Measurements from ENCODE around the gene KIF16B. TPM values are rescaled to one million over a fixed set of nuclear protein-coding genes. Genes with fewer than 3 reads are reported as not detected.
"Not testable (repeated sequence)": the region's sequence is repeated elsewhere in the genome, so short reads cannot be mapped to it uniquely, and the experiment has no call there.

KIF16B gene
- total RNA-seq, 1 donor from 2014 or later, result 19.0 TPM

DNA sequence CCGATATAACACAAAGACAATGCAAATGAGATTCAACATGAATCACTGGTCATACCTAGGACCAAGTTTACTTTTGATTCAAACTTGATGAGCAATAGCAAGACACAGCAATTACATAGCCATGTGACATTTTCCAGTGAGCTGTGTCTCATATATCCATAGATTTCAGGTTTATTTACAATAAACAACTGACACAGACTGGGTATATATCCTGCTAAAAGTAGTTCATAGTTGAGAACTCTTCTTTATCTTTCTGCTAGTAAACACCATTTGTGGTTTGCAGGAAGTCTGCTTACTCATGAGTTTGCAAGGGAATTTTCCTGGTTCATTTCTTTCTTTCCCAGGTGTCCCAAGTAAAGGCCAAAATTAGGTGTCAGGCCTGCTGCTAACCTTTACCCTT, 343.4 kb downstream of the KIF16B start:
- TF ChIP-seq, protein P1, sequence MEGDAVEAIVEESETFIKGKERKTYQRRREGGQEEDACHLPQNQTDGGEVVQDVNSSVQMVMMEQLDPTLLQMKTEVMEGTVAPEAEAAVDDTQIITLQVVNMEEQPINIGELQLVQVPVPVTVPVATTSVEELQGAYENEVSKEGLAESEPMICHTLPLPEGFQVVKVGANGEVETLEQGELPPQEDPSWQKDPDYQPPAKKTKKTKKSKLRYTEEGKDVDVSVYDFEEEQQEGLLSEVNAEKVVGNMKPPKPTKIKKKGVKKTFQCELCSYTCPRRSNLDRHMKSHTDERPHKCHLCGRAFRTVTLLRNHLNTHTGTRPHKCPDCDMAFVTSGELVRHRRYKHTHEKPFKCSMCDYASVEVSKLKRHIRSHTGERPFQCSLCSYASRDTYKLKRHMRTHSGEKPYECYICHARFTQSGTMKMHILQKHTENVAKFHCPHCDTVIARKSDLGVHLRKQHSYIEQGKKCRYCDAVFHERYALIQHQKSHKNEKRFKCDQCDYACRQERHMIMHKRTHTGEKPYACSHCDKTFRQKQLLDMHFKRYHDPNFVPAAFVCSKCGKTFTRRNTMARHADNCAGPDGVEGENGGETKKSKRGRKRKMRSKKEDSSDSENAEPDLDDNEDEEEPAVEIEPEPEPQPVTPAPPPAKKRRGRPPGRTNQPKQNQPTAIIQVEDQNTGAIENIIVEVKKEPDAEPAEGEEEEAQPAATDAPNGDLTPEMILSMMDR (IDR thresholded peaks at IDR 0.05; ENCODE audit: insufficient read depth, low read length, severe bottlenecking), result no peak
- no peak for FAIRE-seq
- Histone ChIP-seq H3K4me3 (ENCODE audit: low read depth, low read length) (no peak overlapping the region), H3K27me3 (ENCODE audit: control insufficient read depth, insufficient read depth, low read length) (no peaks in the 10 kb centered on the region), H3K36me3 (ENCODE audit: control insufficient read depth, insufficient read depth, low read length) (no peaks in the 10 kb centered on the region)
- DNase-seq (ENCODE audit: low read depth), result peak; percentile 23

DNA sequence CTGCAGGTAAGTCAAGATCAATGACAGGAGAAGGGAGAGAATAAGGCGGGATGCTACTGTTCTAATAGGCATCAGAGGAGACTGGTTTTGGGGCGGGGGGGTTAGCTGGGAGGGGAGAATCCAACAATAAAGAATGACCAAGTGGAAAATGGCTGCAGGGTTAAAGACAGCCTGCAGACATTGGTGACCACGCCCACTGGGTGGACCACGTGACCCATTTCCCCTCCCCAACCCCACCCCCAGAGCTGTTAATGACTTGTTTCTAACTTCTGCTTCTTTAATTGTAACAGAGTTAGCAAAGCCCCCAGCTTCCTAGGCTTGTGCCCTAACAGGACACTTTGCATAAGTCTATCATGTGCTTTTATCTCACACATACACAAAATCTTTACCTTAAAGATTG, 344.5 kb downstream of the KIF16B start:
- Histone ChIP-seq H3K27me3 (ENCODE audit: control insufficient read depth, insufficient read depth, low read length) (no peaks in the 10 kb centered on the region), H3K4me3 (ENCODE audit: low read depth, low read length) (no peak overlapping the region), H3K36me3 (ENCODE audit: control insufficient read depth, insufficient read depth, low read length) (no peaks in the 10 kb centered on the region)
- DNase-seq (ENCODE audit: low read depth), result no peak
- no peak for FAIRE-seq
- TF ChIP-seq, protein P1 (IDR thresholded peaks at IDR 0.05; ENCODE audit: insufficient read depth, low read length, severe bottlenecking), result no peak

DNA sequence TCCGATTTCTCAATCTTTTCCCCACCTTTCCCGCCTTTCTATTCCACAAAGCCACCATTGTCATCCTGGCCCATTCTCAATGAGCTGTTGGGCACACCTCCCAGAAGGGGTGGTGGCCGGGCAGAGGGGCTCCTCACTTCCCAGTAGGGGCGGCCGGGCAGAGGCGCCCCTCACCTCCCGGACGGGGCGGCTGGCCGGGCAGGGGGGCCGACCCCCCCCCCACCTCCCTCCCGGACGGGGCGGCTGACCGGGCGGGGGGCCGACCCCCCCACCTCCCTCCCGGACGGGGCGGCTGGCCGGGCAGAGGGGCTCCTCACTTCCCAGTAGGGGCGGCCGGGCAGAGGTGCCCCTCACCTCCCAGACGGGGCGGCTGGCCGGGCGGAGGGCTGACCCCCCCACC, 346.3 kb downstream of the KIF16B start:
- H3K36me3 ChIP-seq (ENCODE audit: control insufficient read depth, insufficient read depth, low read length); DNase-seq (ENCODE audit: low read depth); H3K27me3 ChIP-seq (ENCODE audit: control insufficient read depth, insufficient read depth, low read length); FAIRE-seq; H3K4me3 ChIP-seq (ENCODE audit: low read depth, low read length): not testable (repeated sequence)

DNA sequence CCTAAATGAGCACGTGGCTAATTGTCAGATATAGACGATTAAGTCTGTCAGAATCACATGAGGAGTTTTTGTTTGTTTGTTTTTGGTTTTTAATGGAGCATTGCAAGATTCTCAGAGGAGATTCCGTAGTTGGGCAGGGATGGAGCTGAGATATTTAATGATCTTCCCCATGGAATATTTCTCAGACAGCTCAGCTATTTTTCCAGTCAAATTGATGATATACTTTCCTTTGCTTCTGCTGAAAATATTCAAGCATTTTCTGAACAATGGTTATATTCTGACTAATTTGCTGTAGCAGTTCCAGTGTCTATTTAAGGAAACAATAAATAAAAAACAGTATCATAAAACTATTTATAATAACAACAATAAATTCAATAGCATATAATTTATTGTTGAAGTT, 348.4 kb downstream of the KIF16B start:
- DNase-seq (ENCODE audit: low read depth) (no peak), FAIRE-seq (no peak)
- TF ChIP-seq, protein P1 (IDR thresholded peaks at IDR 0.05; ENCODE audit: insufficient read depth, low read length, severe bottlenecking), result no peak
- Histone ChIP-seq H3K27me3 (ENCODE audit: control insufficient read depth, insufficient read depth, low read length) (no peaks in the 10 kb centered on the region), H3K4me3 (ENCODE audit: low read depth, low read length) (no peak overlapping the region), H3K36me3 (ENCODE audit: control insufficient read depth, insufficient read depth, low read length) (no peaks in the 10 kb centered on the region)

DNA sequence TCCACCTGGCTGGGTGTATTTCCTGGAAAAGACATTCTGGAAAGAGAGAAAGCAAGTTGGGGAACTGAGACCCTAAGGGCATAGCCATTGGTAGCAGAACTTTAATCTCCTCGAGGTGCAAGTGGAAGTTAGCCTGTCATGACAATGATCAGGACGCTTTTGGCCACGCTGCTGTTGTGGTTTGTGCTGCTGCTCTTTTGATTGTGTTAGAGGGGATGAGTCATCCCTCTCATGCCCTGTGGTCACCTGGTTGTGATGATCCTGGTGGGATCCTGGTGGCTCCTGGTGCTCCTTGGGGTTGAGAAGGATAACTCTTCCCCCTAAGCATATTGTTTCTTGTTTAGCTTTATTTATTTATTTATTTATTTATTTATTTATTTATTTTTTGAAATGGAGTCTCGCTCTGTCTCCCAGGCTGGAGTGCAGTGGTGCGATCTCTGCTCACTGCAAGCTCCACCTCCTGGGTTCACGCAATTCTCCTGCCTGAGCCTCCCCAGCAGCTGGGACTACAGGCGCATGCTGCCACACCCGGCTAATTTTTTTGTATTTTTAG, 350.3 kb downstream of the KIF16B start:
- TF ChIP-seq, protein P1 (IDR thresholded peaks at IDR 0.05; ENCODE audit: insufficient read depth, low read length, severe bottlenecking), result no peak
- Histone ChIP-seq H3K27me3 (ENCODE audit: control insufficient read depth, insufficient read depth, low read length) (no peaks in the 10 kb centered on the region), H3K4me3 (ENCODE audit: low read depth, low read length) (no peak overlapping the region), H3K36me3 (ENCODE audit: control insufficient read depth, insufficient read depth, low read length) (no peaks in the 10 kb centered on the region)
- FAIRE-seq (no peak), DNase-seq (ENCODE audit: low read depth) (no peak)

Other genes starting within 250 kb of the KIF16B start
- gene SNRPB2, start 156.6 kb upstream of the KIF16B start, total RNA-seq, result 26.6 and 47.7 TPM in 2 replicates
- gene OTOR, start 174.9 kb upstream of the KIF16B start, total RNA-seq, result not detected in 2 replicates

Measured in bronchial epithelial cell (primary cell).